MG63 (cell line): ENCODE measurements around the gene TEAD1. TPM values are rescaled to one million over a fixed set of nuclear protein-coding genes. Genes with fewer than 3 reads are reported as not detected.

ENCODE experiments used
- DNase-seq: peaks from one replicate; pipeline ENCODE4 v3.0.0-alpha.2; 2020
- H3K27me3 ChIP-seq: fragments of 250-450 bp; sonication (Bioruptor Pico); 2 replicates; pipeline ENCODE4 v1.5.1; 2020; ENCODE audit warnings: mild to moderate bottlenecking, moderate library complexity
- H3K36me3 ChIP-seq: fragments of 250-450 bp; sonication (Bioruptor Pico); 2 replicates; pipeline ENCODE4 v1.5.1; 2020; ENCODE audit warnings: mild to moderate bottlenecking, moderate library complexity
- H3K4me3 ChIP-seq: fragments of 250-450 bp; sonication (Bioruptor Pico); 2 replicates; pipeline ENCODE4 v1.5.1; 2020; ENCODE audit warnings: mild to moderate bottlenecking, moderate library complexity
- H3K9me3 ChIP-seq: fragments of 250-450 bp; sonication (Bioruptor Pico); 2 replicates; pipeline ENCODE4 v1.5.1; 2020; ENCODE audit warnings: mild to moderate bottlenecking, moderate library complexity
- total RNA-seq: library from RNA; depleted of rRNA; stranded (reverse); fragments of >200 nt; shearing (Covaris generic); gene quantifications from 2 replicates; pipeline ENCODE4 v1.2.3, GENCODE V29; 2014; ENCODE audit warnings: low replicate concordance

The TEAD1 gene
- total RNA-seq, 1 experiment from 2014 or later, result 17.5 TPM

GRCh38 chr11:12655842-12656241 is 18.4 kb upstream of the TEAD1 start:
- no peak for DNase-seq
- Histone ChIP-seq H3K27me3 (no peaks in the 10 kb centered on the region), H3K9me3 (peaks cover 2% of the 10 kb centered on the region; the same call in 1 of the 2 replicates), H3K36me3 (no peaks in the 10 kb centered on the region), H3K4me3 (no peak overlapping the region)

- H3K9me3 ChIP-seq, result peaks cover 2% of the 10 kb centered on the region; the same call in 1 of the 2 replicates
- H3K36me3 ChIP-seq, result no peaks in the 10 kb centered on the region
- DNase-seq, result no peak
- H3K4me3 ChIP-seq, result no peak overlapping the region
- no peaks in the 10 kb centered on the region for H3K27me3 ChIP-seq
Observed at GRCh38 chr11:12657336-12657735, 16.9 kb upstream of the TEAD1 start.

- H3K4me3 ChIP-seq, result no peak overlapping the region
- H3K9me3 ChIP-seq, result peaks cover 2% of the 10 kb centered on the region; the same call in 1 of the 2 replicates
- DNase-seq, result no peak
- no peaks in the 10 kb centered on the region for H3K36me3 ChIP-seq
- no peaks in the 10 kb centered on the region for H3K27me3 ChIP-seq
Observed at GRCh38 chr11:12657981-12658380, 16.2 kb upstream of the TEAD1 start.

- Histone ChIP-seq H3K36me3 (no peaks in the 10 kb centered on the region), H3K4me3 (no peak overlapping the region), H3K9me3 (no peaks in the 10 kb centered on the region; the same call in 1 of the 2 replicates), H3K27me3 (no peaks in the 10 kb centered on the region)
- DNase-seq, result no peak
Observed at GRCh38 chr11:12662101-12662689, 12.0 kb upstream of the TEAD1 start.

- Histone ChIP-seq H3K9me3 (peaks cover 4% of the 10 kb centered on the region; the same call in 1 of the 2 replicates), H3K27me3 (no peaks in the 10 kb centered on the region), H3K4me3 (no peak overlapping the region), H3K36me3 (no peaks in the 10 kb centered on the region)
- no peak for DNase-seq
Observed at GRCh38 chr11:12664385-12664784, 9.8 kb upstream of the TEAD1 start.

- Histone ChIP-seq H3K4me3 (no peak overlapping the region), H3K36me3 (no peaks in the 10 kb centered on the region), H3K9me3 (peaks cover 4% of the 10 kb centered on the region; the same call in 1 of the 2 replicates), H3K27me3 (no peaks in the 10 kb centered on the region)
- no peak for DNase-seq
Observed at GRCh38 chr11:12666915-12667314, 7.3 kb upstream of the TEAD1 start.

- Histone ChIP-seq H3K27me3 (no peaks in the 10 kb centered on the region), H3K9me3 (peaks cover 4% of the 10 kb centered on the region; the same call in 1 of the 2 replicates), H3K4me3 (no peak overlapping the region), H3K36me3 (no peaks in the 10 kb centered on the region)
- no peak for DNase-seq
Observed at GRCh38 chr11:12667646-12668045, 6.6 kb upstream of the TEAD1 start.

GRCh38 chr11:12668166-12668565 is 6.1 kb upstream of the TEAD1 start:
- Histone ChIP-seq H3K9me3 (peaks cover 4% of the 10 kb centered on the region; the same call in 1 of the 2 replicates), H3K36me3 (no peaks in the 10 kb centered on the region), H3K27me3 (no peaks in the 10 kb centered on the region), H3K4me3 (no peak overlapping the region)
- no peak for DNase-seq

GRCh38 chr11:12669930-12670329 is 4.3 kb upstream of the TEAD1 start:
- no peak overlapping the region for H3K4me3 ChIP-seq
- no peaks in the 10 kb centered on the region for H3K27me3 ChIP-seq
- no peaks in the 10 kb centered on the region for H3K36me3 ChIP-seq
- DNase-seq, result peak; percentile 50
- peaks cover 4% of the 10 kb centered on the region; the same call in 1 of the 2 replicates for H3K9me3 ChIP-seq

GRCh38 chr11:12671370-12671769 is 2.9 kb upstream of the TEAD1 start:
- no peaks in the 10 kb centered on the region for H3K27me3 ChIP-seq
- peaks cover 4% of the 10 kb centered on the region; the same call in 1 of the 2 replicates for H3K9me3 ChIP-seq
- H3K4me3 ChIP-seq, result no peak overlapping the region
- no peak for DNase-seq
- H3K36me3 ChIP-seq, result peaks cover 10% of the 10 kb centered on the region

GRCh38 chr11:12673601-12673923 is 659 bp upstream of the TEAD1 start:
- no peaks in the 10 kb centered on the region for H3K9me3 ChIP-seq
- peak overlapping the region; percentile 70 for H3K4me3 ChIP-seq
- H3K36me3 ChIP-seq, result peaks cover 22% of the 10 kb centered on the region
- DNase-seq, result no peak
- H3K27me3 ChIP-seq, result no peaks in the 10 kb centered on the region

GRCh38 chr11:12674571-12674935 is 332 bp downstream of the TEAD1 start:
- H3K9me3 ChIP-seq, result no peaks in the 10 kb centered on the region
- peaks cover 27% of the 10 kb centered on the region for H3K36me3 ChIP-seq
- no peaks in the 10 kb centered on the region for H3K27me3 ChIP-seq
- DNase-seq, result no peak
- peak overlapping the region; percentile 70 for H3K4me3 ChIP-seq

GRCh38 chr11:12674936-12675696 is 895 bp downstream of the TEAD1 start:
- no peaks in the 10 kb centered on the region for H3K27me3 ChIP-seq
- peak overlapping the region; percentile 67 for H3K4me3 ChIP-seq
- no peaks in the 10 kb centered on the region for H3K9me3 ChIP-seq
- H3K36me3 ChIP-seq, result peaks cover 29% of the 10 kb centered on the region
- peak; percentile 30 for DNase-seq

- H3K36me3 ChIP-seq, result peaks cover 37% of the 10 kb centered on the region
- no peaks in the 10 kb centered on the region for H3K27me3 ChIP-seq
- H3K9me3 ChIP-seq, result no peaks in the 10 kb centered on the region
- no peak for DNase-seq
- peak overlapping the region; percentile 67 for H3K4me3 ChIP-seq
Observed at GRCh38 chr11:12675951-12676711, 1.9 kb downstream of the TEAD1 start.

GRCh38 chr11:12677131-12677530 is 2.9 kb downstream of the TEAD1 start:
- no peaks in the 10 kb centered on the region for H3K9me3 ChIP-seq
- H3K36me3 ChIP-seq, result peaks cover 47% of the 10 kb centered on the region
- H3K4me3 ChIP-seq, result peak overlapping the region; percentile 67
- H3K27me3 ChIP-seq, result no peaks in the 10 kb centered on the region
- peak; percentile 38 for DNase-seq

- peaks cover 53% of the 10 kb centered on the region for H3K36me3 ChIP-seq
- H3K27me3 ChIP-seq, result no peaks in the 10 kb centered on the region
- no peak for DNase-seq
- H3K4me3 ChIP-seq, result peak overlapping the region; percentile 67
- H3K9me3 ChIP-seq, result no peaks in the 10 kb centered on the region
Observed at GRCh38 chr11:12678092-12678491, 3.9 kb downstream of the TEAD1 start.

GRCh38 chr11:12678991-12679390 is 4.8 kb downstream of the TEAD1 start:
- peak overlapping the region; percentile 67; the same call in 1 of the 2 replicates for H3K4me3 ChIP-seq
- H3K36me3 ChIP-seq, result peaks cover 56% of the 10 kb centered on the region
- H3K9me3 ChIP-seq, result no peaks in the 10 kb centered on the region
- no peaks in the 10 kb centered on the region for H3K27me3 ChIP-seq
- no peak for DNase-seq
